Right lobe of liver (tissue), 4 donors: ENCODE measurements around the gene SGSM2.

Experiments used
- POLR2A ChIP-seq: fragments of 450-650 bp; IDR thresholded peaks from one replicate; pipeline ENCODE4 v1.6.1; 2017; ENCODE audit warnings: antibody characterized with exemption, mild to moderate bottlenecking
- TF ChIP-seq, protein P1 (sequence below), 4 donors: fragments of 200-600 bp in 3 of 4; fragments of 450-650 bp in 1 of 4; IDR thresholded peaks; one replicate each; pipeline versions ENCODE4 v1.5.1 to v1.8.0; 2016 to 2022; ENCODE audit warnings: antibody characterized with exemption in 4 of 4, mild to moderate bottlenecking in 2 of 4
- donor health status: DM: no; HTN: no; CAD: no.
- donor health status: DM: no; HTN: no; CAD: no.
- donor health status: DM: no; HTN: yes; CAD: no.

DNA sequence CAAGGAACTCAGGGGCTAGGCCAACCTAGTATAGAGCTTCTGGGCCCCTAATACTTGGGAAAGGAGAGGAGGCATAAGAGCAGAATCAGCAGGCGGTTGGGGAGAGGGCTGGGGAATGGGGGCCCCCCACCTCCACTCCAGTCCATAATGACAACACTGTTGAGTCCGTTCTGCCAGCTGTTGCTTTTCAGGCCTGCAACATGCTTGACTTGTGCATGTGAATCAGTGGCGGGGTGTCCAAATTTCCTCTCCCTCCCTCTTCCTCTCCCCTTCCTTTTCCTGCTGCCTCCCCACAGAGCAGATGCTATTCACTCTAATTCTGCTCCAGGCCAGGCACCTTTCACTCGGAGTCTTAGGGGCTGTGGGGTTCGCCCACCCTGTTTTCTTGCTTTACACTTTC lies 31.7 kb downstream of the SGSM2 start:
- TF ChIP-seq, protein P1, sequence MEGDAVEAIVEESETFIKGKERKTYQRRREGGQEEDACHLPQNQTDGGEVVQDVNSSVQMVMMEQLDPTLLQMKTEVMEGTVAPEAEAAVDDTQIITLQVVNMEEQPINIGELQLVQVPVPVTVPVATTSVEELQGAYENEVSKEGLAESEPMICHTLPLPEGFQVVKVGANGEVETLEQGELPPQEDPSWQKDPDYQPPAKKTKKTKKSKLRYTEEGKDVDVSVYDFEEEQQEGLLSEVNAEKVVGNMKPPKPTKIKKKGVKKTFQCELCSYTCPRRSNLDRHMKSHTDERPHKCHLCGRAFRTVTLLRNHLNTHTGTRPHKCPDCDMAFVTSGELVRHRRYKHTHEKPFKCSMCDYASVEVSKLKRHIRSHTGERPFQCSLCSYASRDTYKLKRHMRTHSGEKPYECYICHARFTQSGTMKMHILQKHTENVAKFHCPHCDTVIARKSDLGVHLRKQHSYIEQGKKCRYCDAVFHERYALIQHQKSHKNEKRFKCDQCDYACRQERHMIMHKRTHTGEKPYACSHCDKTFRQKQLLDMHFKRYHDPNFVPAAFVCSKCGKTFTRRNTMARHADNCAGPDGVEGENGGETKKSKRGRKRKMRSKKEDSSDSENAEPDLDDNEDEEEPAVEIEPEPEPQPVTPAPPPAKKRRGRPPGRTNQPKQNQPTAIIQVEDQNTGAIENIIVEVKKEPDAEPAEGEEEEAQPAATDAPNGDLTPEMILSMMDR (IDR thresholded peaks at IDR 0.05) = no peak
- TF ChIP-seq POLR2A = no peak
